HEK293 (cell line): ENCODE results near the gene SCYL3.

Experiments used
- CTCF ChIA-PET: fragments of 350-600 bp; formaldehyde crosslinking; extraction: SDS; loops from one replicate; lab custom pipeline; 2021; ENCODE audit warnings: antibody characterized with exemption; lab: Yijun Ruan, JAX
- POLR2A ChIA-PET: fragments of 300-600 bp; formaldehyde crosslinking; extraction: SDS; loops from one replicate; lab custom pipeline; 2020; ENCODE audit warnings: antibody characterized with exemption, inconsistent platforms; lab: Yijun Ruan, JAX
- H3K27ac ChIP-seq: fragments of 200-500 bp; sonication (Bioruptor generic); 2 replicates; pipeline ENCODE4 v1.5.1; 2014; ENCODE audit warnings: low read depth, low read length, control low read depth, inconsistent platforms; ENCODE audit errors: extremely low read depth
- H3K36me3 ChIP-seq, 2 experiments: fragments of 200-500 bp in 1 of 2; sonication (Bioruptor generic) in 1 of 2; 1 replicate in 1 of 2; 2 replicates in 1 of 2; pipeline ENCODE4 v1.5.1; 2014 to 2017; ENCODE audit warnings: inconsistent platforms in 2 of 2, low read length in 2 of 2; ENCODE audit not compliant: control insufficient read depth in 2 of 2, insufficient read depth in 1 of 2
- H3K4me1 ChIP-seq: fragments of 200-500 bp; sonication (Bioruptor generic); 2 replicates; pipeline ENCODE4 v1.5.1; 2014; ENCODE audit warnings: mild to moderate bottlenecking, low read length, inconsistent platforms; ENCODE audit not compliant: control insufficient read depth, insufficient read depth
- H3K4me3 ChIP-seq: 2 replicates; pipeline ENCODE4 v1.5.1; 2011; ENCODE audit warnings: low read depth, mild to moderate bottlenecking, control low read depth, low read length, moderate library complexity
- H3K9me3 ChIP-seq: fragments of 200-500 bp; sonication (Bioruptor generic); 2 replicates; pipeline ENCODE4 v1.5.1; 2014; ENCODE audit warnings: low read depth, low read length, inconsistent platforms; ENCODE audit not compliant: control insufficient read depth, insufficient read depth
- HOXA7 ChIP-seq: sonication (generic); formaldehyde crosslinking; IDR thresholded peaks from 2 replicates; pipeline ENCODE4 v1.8.1; 2022; ENCODE audit warnings: missing genetic modification reagents, borderline replicate concordance
- KLF10 ChIP-seq: fragments of 450-650 bp; IDR thresholded peaks from 2 replicates; pipeline ENCODE4 v1.5.1; 2018; ENCODE audit warnings: missing biosample characterization, mild to moderate bottlenecking, missing genetic modification characterization
- KLF17 ChIP-seq: fragments of 450-650 bp; formaldehyde crosslinking; IDR thresholded peaks from 2 replicates; pipeline ENCODE4 v1.5.1; 2016; ENCODE audit warnings: missing biosample characterization, missing genetic modification characterization
- PRDM10 ChIP-seq: fragments of 450-650 bp; formaldehyde crosslinking; IDR thresholded peaks from 2 replicates; pipeline ENCODE4 v1.5.1; 2016; ENCODE audit warnings: missing biosample characterization, missing genetic modification characterization
- SCRT2 ChIP-seq: fragments of 450-650 bp; formaldehyde crosslinking; IDR thresholded peaks from 2 replicates; pipeline ENCODE4 v1.5.1; 2016; ENCODE audit warnings: missing biosample characterization, missing genetic modification characterization
- SP7 ChIP-seq: fragments of 450-650 bp; formaldehyde crosslinking; IDR thresholded peaks from 2 replicates; pipeline ENCODE4 v1.5.1; 2016; ENCODE audit warnings: missing biosample characterization, missing genetic modification characterization
- ZBTB7A ChIP-seq: fragments of 450-650 bp; formaldehyde crosslinking; IDR thresholded peaks from 2 replicates; pipeline ENCODE4 v1.5.1; 2016; ENCODE audit warnings: low read depth, missing biosample characterization, missing genetic modification characterization
- ZNF114 ChIP-seq: fragments of 450-650 bp; formaldehyde crosslinking; IDR thresholded peaks from 2 replicates; pipeline ENCODE4 v1.5.0; 2017; ENCODE audit warnings: missing biosample characterization, missing genetic modification characterization
- ZNF155 ChIP-seq: fragments of 450-650 bp; formaldehyde crosslinking; IDR thresholded peaks from 2 replicates; pipeline ENCODE4 v1.5.1; 2016; ENCODE audit warnings: missing biosample characterization, missing genetic modification characterization
- ZNF169 ChIP-seq: fragments of 450-650 bp; formaldehyde crosslinking; IDR thresholded peaks from 2 replicates; pipeline ENCODE4 v1.5.1; 2016; ENCODE audit warnings: missing biosample characterization, missing genetic modification characterization
- ZNF2 ChIP-seq: fragments of 450-650 bp; formaldehyde crosslinking; IDR thresholded peaks from 2 replicates; pipeline ENCODE4 v1.5.1; 2016; ENCODE audit warnings: missing biosample characterization, missing genetic modification characterization
- ZNF239 ChIP-seq: fragments of 450-650 bp; formaldehyde crosslinking; IDR thresholded peaks from 2 replicates; pipeline ENCODE4 v1.5.1; 2016; ENCODE audit warnings: missing biosample characterization, missing genetic modification characterization
- ZNF280C ChIP-seq: fragments of 450-650 bp; formaldehyde crosslinking; IDR thresholded peaks from 2 replicates; pipeline ENCODE4 v1.5.1; 2016; ENCODE audit warnings: missing biosample characterization, missing genetic modification characterization
- ZNF311 ChIP-seq: fragments of 450-650 bp; formaldehyde crosslinking; IDR thresholded peaks from 2 replicates; pipeline ENCODE4 v1.5.1; 2017; ENCODE audit warnings: missing biosample characterization, missing genetic modification characterization, borderline replicate concordance
- ZNF341 ChIP-seq: fragments of 450-650 bp; formaldehyde crosslinking; IDR thresholded peaks from 2 replicates; pipeline ENCODE4; 2016; ENCODE audit warnings: low read depth, missing biosample characterization, missing genetic modification characterization
- ZNF510 ChIP-seq: fragments of 450-650 bp; formaldehyde crosslinking; IDR thresholded peaks from 2 replicates; pipeline ENCODE4 v1.5.1; 2018; ENCODE audit warnings: mild to moderate bottlenecking, missing genetic modification characterization, missing biosample characterization; ENCODE audit not compliant: insufficient replicate concordance
- ZNF529 ChIP-seq: fragments of 450-650 bp; formaldehyde crosslinking; IDR thresholded peaks from 2 replicates; pipeline ENCODE4 v1.5.1; 2017; ENCODE audit warnings: missing genetic modification characterization, missing biosample characterization; ENCODE audit not compliant: insufficient replicate concordance
- ZNF560 ChIP-seq: fragments of 450-650 bp; formaldehyde crosslinking; IDR thresholded peaks from 2 replicates; pipeline ENCODE4 v1.5.1; 2017; ENCODE audit warnings: missing biosample characterization, missing genetic modification characterization, borderline replicate concordance
- ZNF629 ChIP-seq: fragments of 450-650 bp; formaldehyde crosslinking; IDR thresholded peaks from 2 replicates; pipeline ENCODE4 v1.5.1; 2017; ENCODE audit warnings: missing biosample characterization, missing genetic modification characterization
- ZNF677 ChIP-seq: fragments of 450-650 bp; IDR thresholded peaks from 2 replicates; pipeline ENCODE4 v1.5.0; 2018; ENCODE audit warnings: missing biosample characterization, mild to moderate bottlenecking, missing genetic modification characterization, moderate library complexity
- ZNF830 ChIP-seq: fragments of 450-650 bp; IDR thresholded peaks from 2 replicates; pipeline ENCODE4 v1.5.0; 2018; ENCODE audit warnings: missing biosample characterization, missing genetic modification characterization, low read depth, mild to moderate bottlenecking, moderate library complexity
- ZNF843 ChIP-seq: fragments of 450-650 bp; formaldehyde crosslinking; IDR thresholded peaks from 2 replicates; pipeline ENCODE4 v1.5.1; 2016; ENCODE audit warnings: missing biosample characterization, missing genetic modification characterization
- TF ChIP-seq, protein P1 (sequence below): fragments of 450-650 bp; formaldehyde crosslinking; conservative IDR thresholded peaks from 2 replicates; pipeline ENCODE4 v1.5.1; 2016; ENCODE audit warnings: low read depth, missing biosample characterization, missing genetic modification characterization

Gene SCYL3

DNA sequence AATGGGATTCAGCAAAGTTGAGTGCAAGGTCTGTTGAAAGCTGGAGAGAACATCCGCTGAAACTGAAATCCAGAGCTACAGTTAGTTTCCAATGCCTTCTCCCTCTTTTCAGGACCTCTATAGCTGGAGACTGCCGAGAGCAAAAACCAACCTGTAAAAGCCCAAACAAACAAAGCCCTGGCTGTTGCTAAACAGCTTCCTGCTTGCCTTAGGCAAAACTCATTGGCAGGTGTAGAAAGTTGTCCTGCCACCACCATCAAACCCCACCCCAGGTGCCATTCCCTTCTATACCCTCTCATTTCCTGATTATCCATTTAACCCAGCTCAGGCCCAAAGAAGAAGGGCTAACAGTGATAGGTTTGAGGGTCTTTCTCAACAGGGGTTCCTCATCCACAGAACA, 24.7 kb downstream of the SCYL3 start:
- H3K27ac ChIP-seq: no peak overlapping the region
- TF ChIP-seq SCRT2: no peak
- no peak for TF ChIP-seq PRDM10
- TF ChIP-seq, protein P1, sequence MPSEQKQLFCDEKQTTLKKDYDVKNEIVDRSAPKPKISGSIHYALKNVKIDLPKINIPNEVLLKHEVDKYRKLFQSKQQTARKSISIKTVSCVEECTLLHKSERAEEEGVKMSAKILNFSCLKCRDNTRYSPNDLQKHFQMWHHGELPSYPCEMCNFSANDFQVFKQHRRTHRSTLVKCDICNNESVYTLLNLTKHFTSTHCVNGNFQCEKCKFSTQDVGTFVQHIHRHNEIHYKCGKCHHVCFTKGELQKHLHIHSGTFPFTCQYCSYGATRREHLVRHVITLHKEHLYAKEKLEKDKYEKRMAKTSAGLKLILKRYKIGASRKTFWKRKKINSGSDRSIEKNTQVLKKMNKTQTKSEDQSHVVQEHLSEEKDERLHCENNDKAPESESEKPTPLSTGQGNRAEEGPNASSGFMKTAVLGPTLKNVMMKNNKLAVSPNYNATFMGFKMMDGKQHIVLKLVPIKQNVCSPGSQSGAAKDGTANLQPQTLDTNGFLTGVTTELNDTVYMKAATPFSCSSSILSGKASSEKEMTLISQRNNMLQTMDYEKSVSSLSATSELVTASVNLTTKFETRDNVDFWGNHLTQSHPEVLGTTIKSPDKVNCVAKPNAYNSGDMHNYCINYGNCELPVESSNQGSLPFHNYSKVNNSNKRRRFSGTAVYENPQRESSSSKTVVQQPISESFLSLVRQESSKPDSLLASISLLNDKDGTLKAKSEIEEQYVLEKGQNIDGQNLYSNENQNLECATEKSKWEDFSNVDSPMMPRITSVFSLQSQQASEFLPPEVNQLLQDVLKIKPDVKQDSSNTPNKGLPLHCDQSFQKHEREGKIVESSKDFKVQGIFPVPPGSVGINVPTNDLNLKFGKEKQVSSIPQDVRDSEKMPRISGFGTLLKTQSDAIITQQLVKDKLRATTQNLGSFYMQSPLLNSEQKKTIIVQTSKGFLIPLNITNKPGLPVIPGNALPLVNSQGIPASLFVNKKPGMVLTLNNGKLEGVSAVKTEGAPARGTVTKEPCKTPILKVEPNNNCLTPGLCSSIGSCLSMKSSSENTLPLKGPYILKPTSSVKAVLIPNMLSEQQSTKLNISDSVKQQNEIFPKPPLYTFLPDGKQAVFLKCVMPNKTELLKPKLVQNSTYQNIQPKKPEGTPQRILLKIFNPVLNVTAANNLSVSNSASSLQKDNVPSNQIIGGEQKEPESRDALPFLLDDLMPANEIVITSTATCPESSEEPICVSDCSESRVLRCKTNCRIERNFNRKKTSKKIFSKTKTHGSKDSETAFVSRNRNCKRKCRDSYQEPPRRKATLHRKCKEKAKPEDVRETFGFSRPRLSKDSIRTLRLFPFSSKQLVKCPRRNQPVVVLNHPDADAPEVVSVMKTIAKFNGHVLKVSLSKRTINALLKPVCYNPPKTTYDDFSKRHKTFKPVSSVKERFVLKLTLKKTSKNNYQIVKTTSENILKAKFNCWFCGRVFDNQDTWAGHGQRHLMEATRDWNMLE (tag by site-specific recombination): no peak
- TF ChIP-seq ZNF239 (tag by site-specific recombination): no peak
- no peak for TF ChIP-seq ZNF830 (tag by site-specific recombination)
- TF ChIP-seq KLF17 (tag by site-specific recombination): no peak
- no peak for TF ChIP-seq ZNF114
- TF ChIP-seq ZNF155 (tag by site-specific recombination): no peak
- TF ChIP-seq SP7: no peak
- no peak for TF ChIP-seq ZNF560 (tag by site-specific recombination)
- TF ChIP-seq ZNF629 (tag by site-specific recombination): no peak
- TF ChIP-seq ZNF510 (tag by site-specific recombination): no peak
- TF ChIP-seq ZNF341 (tag by site-specific recombination): no peak
- TF ChIP-seq, all 188 proteins: peak for 0
- Histone ChIP-seq H3K4me1 (no peaks in the 10 kb centered on the region), H3K9me3 (no peaks in the 10 kb centered on the region), H3K36me3 (peaks cover 6 to 96% of the 10 kb centered on the region in 2 experiments), H3K4me3 (no peak overlapping the region)
- POLR2A ChIA-PET: no interaction called here
- CTCF ChIA-PET: no interaction called here

DNA sequence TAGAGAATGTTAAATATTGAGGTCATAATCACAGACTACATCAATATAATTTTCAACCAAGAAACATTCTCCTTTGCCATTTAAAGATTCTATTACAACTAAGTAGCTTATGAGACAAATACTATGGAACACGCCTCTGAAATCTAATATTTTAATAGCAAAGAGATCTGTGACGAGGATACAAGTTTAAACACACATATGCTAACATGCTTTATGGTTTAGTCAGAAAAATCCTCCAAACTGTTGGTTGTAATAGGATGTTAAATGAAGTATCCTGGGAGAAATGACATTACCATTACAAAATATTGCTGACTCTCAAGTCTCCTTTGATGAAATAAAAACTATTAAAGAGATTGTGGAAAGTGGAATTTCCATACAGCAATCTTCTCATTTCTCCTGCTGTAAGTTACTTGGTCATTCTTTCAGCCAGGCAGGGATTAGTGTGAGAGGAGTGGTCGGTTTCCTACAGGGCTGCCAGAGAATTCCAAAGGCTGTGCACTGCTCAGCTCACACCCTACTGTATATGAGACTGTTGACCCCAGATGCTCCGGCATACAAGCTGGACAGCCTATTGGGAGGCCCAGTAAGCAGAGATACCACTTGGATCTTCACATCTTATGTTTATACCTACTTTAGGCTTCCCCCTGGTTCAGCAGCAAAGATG, 26.6 kb downstream of the SCYL3 start:
- H3K4me1 ChIP-seq: no peaks in the 10 kb centered on the region
- H3K9me3 ChIP-seq: no peaks in the 10 kb centered on the region
- H3K27ac ChIP-seq: no peak overlapping the region
- ChIA-PET POLR2A (no interaction called here), CTCF (no interaction called here)
- H3K36me3 ChIP-seq: peaks cover 12 to 94% of the 10 kb centered on the region in 2 experiments
- H3K4me3 ChIP-seq: no peak overlapping the region
- TF ChIP-seq ZNF677 (tag by site-specific recombination) (no peak), KLF10 (tag by site-specific recombination) (no peak), ZNF2 (tag by site-specific recombination) (no peak), ZNF169 (tag by site-specific recombination) (no peak), ZNF529 (tag by site-specific recombination) (no peak), ZNF311 (tag by site-specific recombination) (no peak), ZNF280C (no peak), HOXA7 (CRISPR knock-in tag) (no peak), ZNF843 (tag by site-specific recombination) (no peak), ZBTB7A (tag by site-specific recombination) (no peak)
